Measurements from ENCODE around the gene GPR55.

DNA sequence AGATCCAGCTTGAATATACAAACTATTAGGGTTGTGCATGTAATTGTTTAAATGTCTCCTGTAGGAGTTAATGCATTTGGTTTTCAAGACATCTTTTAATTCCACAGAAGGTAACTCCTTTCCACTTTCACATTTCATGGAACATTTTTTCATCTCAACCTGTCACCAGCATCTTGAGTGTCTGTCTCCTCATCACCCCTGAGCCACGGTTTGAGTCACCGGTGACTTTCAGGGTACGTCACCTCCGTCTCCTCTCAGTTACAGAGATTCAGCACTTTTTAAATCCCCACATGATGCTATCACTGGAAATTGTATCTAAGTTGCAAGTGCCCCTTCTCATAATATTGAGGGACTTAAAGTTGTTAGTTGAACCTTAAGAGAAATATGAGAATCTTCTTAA lies 25.3 kb downstream of the GPR55 start:
- TF ChIP-seq CTCF (conservative IDR thresholded peaks at IDR 0.05; ENCODE audit: low read depth, low read length) (no peak), EZH2 (IDR thresholded peaks at IDR 0.05; ENCODE audit: low read length, unreplicated experiment) (no peak)
